RWPE2 (cell line): Measurements from ENCODE around the gene RGS13.

Source experiments
- ATAC-seq: fragments of 200-7000 bp; cut with Tn5 transposase; 3 replicates; pipeline ENCODE4 v1.9.1; 2021; ENCODE audit warnings: low read depth
- DNase-seq: peaks from one replicate; pipeline ENCODE4 v3.0.0-alpha.2; 2020; ENCODE audit warnings: low spot score
- H3K27ac ChIP-seq: fragments of 450-650 bp; 2 replicates; pipeline ENCODE4 v1.5.1; 2017; ENCODE audit warnings: mild to moderate bottlenecking; ENCODE audit not compliant: poor library complexity, severe bottlenecking
- H3K27me3 ChIP-seq: fragments of 250-450 bp; sonication (Bioruptor Pico); 2 replicates; pipeline ENCODE4 v1.5.1; 2021; ENCODE audit warnings: mild to moderate bottlenecking, moderate library complexity; ENCODE audit not compliant: insufficient read depth, poor library complexity, severe bottlenecking
- H3K36me3 ChIP-seq: fragments of 250-450 bp; sonication (Bioruptor Pico); 2 replicates; pipeline ENCODE4 v1.5.1; 2020; ENCODE audit warnings: low read depth, mild to moderate bottlenecking, moderate library complexity
- H3K4me1 ChIP-seq: fragments of 250-450 bp; sonication (Bioruptor Pico); 2 replicates; pipeline ENCODE4 v1.5.1; 2021; ENCODE audit warnings: mild to moderate bottlenecking, moderate library complexity; ENCODE audit not compliant: insufficient read depth, poor library complexity, severe bottlenecking
- H3K4me3 ChIP-seq: fragments of 250-450 bp; sonication (Bioruptor Pico); 2 replicates; pipeline ENCODE4 v1.5.1; 2021; ENCODE audit warnings: mild to moderate bottlenecking, moderate library complexity; ENCODE audit not compliant: severe bottlenecking
- H3K9me3 ChIP-seq: fragments of 250-450 bp; sonication (Bioruptor Pico); 2 replicates; pipeline ENCODE4 v1.5.1; 2021; ENCODE audit warnings: mild to moderate bottlenecking, moderate library complexity; ENCODE audit not compliant: severe bottlenecking
- TF ChIP-seq, protein P1 (sequence below): fragments of 450-650 bp; IDR thresholded peaks from one replicate; pipeline ENCODE4 v1.5.1; 2017; ENCODE audit warnings: mild to moderate bottlenecking, moderate library complexity; ENCODE audit not compliant: poor library complexity, severe bottlenecking

The RGS13 gene

DNA sequence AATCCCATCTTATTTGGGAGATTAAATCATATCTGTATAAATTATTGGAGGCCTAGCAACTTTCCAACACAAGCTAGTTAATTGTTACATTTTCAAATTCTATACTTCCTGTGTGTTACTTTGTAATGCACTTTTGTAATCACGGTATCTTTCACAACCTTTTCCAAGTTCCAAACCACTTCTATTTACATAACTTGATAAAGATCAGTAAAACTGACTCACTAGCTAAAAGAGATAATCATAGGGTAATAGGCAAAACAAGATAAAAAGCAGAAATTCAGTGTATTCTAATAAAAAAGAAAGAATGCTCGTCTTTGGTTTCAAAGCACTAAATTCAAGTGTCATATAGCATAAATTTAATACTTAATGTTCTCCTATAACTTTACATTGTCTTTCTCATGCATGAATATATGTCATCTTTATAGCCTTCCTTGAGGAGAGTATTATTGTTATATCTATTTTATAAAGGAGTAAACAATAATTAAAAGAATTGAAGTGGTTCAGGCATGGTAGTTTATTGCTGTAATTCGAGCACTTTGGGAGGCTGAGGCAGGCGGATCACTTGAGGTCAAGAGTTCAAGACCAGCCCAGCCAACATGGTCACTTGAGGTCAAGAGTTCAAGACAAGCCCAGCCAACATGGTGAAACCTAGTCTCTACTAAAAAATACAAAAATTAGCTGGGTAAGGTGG is 66.4 kb downstream of the RGS13 start:
- no peaks in the 10 kb centered on the region for H3K27me3 ChIP-seq
- H3K9me3 ChIP-seq: no peaks in the 10 kb centered on the region
- no peak overlapping the region for H3K4me3 ChIP-seq
- H3K27ac ChIP-seq: peak overlapping the region; percentile 81
- peaks cover 31% of the 10 kb centered on the region for H3K4me1 ChIP-seq
- H3K36me3 ChIP-seq: no peaks in the 10 kb centered on the region
- TF ChIP-seq, protein P1, sequence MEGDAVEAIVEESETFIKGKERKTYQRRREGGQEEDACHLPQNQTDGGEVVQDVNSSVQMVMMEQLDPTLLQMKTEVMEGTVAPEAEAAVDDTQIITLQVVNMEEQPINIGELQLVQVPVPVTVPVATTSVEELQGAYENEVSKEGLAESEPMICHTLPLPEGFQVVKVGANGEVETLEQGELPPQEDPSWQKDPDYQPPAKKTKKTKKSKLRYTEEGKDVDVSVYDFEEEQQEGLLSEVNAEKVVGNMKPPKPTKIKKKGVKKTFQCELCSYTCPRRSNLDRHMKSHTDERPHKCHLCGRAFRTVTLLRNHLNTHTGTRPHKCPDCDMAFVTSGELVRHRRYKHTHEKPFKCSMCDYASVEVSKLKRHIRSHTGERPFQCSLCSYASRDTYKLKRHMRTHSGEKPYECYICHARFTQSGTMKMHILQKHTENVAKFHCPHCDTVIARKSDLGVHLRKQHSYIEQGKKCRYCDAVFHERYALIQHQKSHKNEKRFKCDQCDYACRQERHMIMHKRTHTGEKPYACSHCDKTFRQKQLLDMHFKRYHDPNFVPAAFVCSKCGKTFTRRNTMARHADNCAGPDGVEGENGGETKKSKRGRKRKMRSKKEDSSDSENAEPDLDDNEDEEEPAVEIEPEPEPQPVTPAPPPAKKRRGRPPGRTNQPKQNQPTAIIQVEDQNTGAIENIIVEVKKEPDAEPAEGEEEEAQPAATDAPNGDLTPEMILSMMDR: no peak
- DNase-seq (no peak), ATAC-seq (peak; percentile 71)

DNA sequence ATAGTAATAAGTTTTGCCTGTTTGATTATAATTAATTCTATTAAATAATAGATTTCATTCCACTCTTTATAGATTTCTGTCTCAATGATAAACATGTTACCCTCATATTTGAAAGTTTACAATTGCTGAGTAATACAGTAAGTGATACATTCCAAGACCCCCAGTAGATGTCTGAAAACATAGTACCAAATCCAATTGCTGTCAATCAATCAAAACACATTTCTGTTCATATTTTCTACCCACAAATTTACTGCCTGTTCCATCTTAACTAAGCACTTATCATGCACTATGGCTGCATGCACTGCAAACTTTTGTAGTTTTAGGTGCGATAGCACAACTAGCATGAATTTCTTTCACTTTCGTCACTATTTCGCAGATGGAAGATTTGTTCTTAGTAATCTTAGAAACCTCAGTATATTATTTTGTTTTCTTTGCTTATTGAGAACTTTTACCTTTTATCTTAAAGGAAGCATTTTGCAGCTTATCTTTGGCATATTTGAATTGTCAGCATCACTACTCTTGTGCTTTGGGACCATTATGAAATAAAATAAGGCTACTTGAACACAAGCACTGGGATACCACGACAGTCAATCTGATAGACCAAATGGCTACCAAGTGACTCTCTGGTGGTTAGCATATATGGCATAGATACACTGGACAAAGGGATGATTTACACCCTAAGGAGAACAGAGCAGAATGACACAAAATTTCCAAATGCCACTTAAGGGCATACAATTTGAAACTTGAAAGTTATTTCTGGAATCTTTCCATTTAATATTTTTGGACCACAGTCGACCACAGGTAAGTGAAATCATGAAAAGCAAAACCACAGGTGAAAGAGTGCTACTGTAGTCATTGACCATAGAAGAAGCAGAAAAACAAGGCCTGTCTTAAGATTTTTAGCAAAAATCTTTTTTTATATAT is 67.6 kb downstream of the RGS13 start:
- no peaks in the 10 kb centered on the region for H3K36me3 ChIP-seq
- peaks cover 31% of the 10 kb centered on the region for H3K4me1 ChIP-seq
- DNase-seq (no peak), ATAC-seq (no peak)
- H3K27ac ChIP-seq: no peak overlapping the region
- no peak overlapping the region for H3K4me3 ChIP-seq
- no peaks in the 10 kb centered on the region for H3K27me3 ChIP-seq
- no peaks in the 10 kb centered on the region for H3K9me3 ChIP-seq
- TF ChIP-seq, protein P1: no peak

DNA sequence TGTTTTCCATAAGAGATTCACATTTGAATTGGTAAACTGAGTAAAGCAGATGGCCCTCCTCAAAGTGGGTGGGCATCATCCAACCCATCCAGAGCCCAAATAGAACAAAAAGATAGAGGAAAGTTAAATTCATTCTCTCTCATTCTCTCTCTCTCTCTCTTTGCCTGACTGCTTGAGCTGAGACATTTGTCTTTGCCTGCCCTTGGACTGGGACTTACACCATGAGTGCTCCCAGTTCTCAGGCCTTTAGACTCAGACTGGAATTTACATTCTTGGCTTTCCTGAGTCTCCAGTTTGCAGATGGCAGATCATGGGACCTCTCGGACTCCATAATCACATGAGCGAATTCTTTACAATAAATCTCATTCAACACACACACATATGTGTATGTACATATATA is 69.6 kb downstream of the RGS13 start:
- H3K9me3 ChIP-seq: no peaks in the 10 kb centered on the region
- H3K36me3 ChIP-seq: no peaks in the 10 kb centered on the region
- H3K27ac ChIP-seq: no peak overlapping the region
- no peak overlapping the region for H3K4me3 ChIP-seq
- no peak for DNase-seq
- peaks cover 25% of the 10 kb centered on the region for H3K4me1 ChIP-seq
- ATAC-seq: no peak
- no peaks in the 10 kb centered on the region for H3K27me3 ChIP-seq
- TF ChIP-seq, protein P1: no peak

DNA sequence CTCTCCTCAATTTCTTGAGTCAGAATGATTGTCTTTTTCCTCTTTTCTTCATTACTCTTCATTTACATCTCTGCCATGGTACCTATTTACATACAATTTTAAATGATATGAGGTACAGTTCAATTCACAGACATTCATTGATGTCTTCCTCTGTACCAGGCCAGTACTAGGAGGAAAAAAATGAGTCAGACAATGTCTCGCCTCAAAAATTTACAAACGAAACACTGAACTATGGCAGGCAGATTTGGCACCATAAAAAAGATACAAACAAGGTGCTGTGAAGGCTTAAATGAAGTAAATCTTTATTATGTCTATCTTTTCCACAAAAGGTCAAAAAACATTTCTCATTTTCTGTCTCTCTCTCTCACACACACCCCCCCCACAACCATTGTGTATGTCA is 71.0 kb downstream of the RGS13 start:
- TF ChIP-seq, protein P1: no peak
- DNase-seq (no peak), ATAC-seq (no peak)
- Histone ChIP-seq H3K9me3 (no peaks in the 10 kb centered on the region), H3K36me3 (no peaks in the 10 kb centered on the region), H3K27me3 (no peaks in the 10 kb centered on the region), H3K4me3 (no peak overlapping the region), H3K27ac (no peak overlapping the region), H3K4me1 (peaks cover 10% of the 10 kb centered on the region)
